HG03460 (cell line): Measurements from ENCODE around the gene MT3.

ENCODE experiments used
- ATAC-seq: cut with Tn5 transposase; IDR thresholded peaks from one replicate; pipeline ENCODE4 v1.9.1; 2021; ENCODE audit not compliant: unreplicated experiment

The MT3 gene

GRCh38 chr16:56628486-56629350 lies 39.4 kb downstream of the MT3 start:
- ATAC-seq = no peak

GRCh38 chr16:56629531-56629930 lies 40.2 kb downstream of the MT3 start:
- ATAC-seq = no peak

- peak; percentile 84 for ATAC-seq
Observed at GRCh38 chr16:56630134-56630533, 40.8 kb downstream of the MT3 start.

- no peak for ATAC-seq
Observed at GRCh38 chr16:56631197-56631596, 41.9 kb downstream of the MT3 start.

- ATAC-seq = no peak
Observed at GRCh38 chr16:56631832-56632155, 42.5 kb downstream of the MT3 start.

GRCh38 chr16:56632156-56632847 lies 43.0 kb downstream of the MT3 start, which contains the start of gene MT1M:
Gene MT1M (plus strand): TSS chr16:56632659. CDS start chr16:56632732, 73 bp downstream.
- no peak for ATAC-seq

- ATAC-seq = no peak
Observed at GRCh38 chr16:56632848-56633365, 43.6 kb downstream of the MT3 start.

- ATAC-seq = no peak
Observed at GRCh38 chr16:56633535-56633934, 44.2 kb downstream of the MT3 start.

- ATAC-seq = no peak
Observed at GRCh38 chr16:56634715-56635440, 45.5 kb downstream of the MT3 start.

- ATAC-seq = no peak
Observed at GRCh38 chr16:56635441-56635967, 46.2 kb downstream of the MT3 start.

- ATAC-seq = no peak
Observed at GRCh38 chr16:56636616-56637413, 47.5 kb downstream of the MT3 start.

- no peak for ATAC-seq
Observed at GRCh38 chr16:56637814-56638750, 48.8 kb downstream of the MT3 start, which contains the start of gene MT1A. Gene MT1A (plus strand): TSS chr16:56638666. CDS start chr16:56638739, 73 bp downstream.

GRCh38 chr16:56639045-56639444 lies 49.7 kb downstream of the MT3 start:
- no peak for ATAC-seq

GRCh38 chr16:56640076-56640475 lies 50.7 kb downstream of the MT3 start:
- ATAC-seq = no peak
